Activated CD8-positive, alpha-beta memory T cell treated with anti-CD3 and anti-CD28 coated beads for 1 hour (primary cell): ENCODE results near the gene SYCE3.
"Not testable (repeated sequence)": the region's sequence is repeated elsewhere in the genome, so short reads cannot be mapped to it uniquely, and the experiment has no call there.

Experiments used
- DNase-seq, 2 donors: peaks; one replicate each; pipeline ENCODE4 v3.0.0-alpha.2; 2020; ENCODE audit warnings: low read depth in 1 of 2; ENCODE audit errors: extremely low read depth in 1 of 2

Gene SYCE3

GRCh38 chr22:50522806-50523438 lies 39.8 kb downstream of the SYCE3 start:
- no peak for DNase-seq

GRCh38 chr22:50522208-50522805 lies 40.4 kb downstream of the SYCE3 start:
- no peak for DNase-seq

GRCh38 chr22:50521710-50522109 lies 41.0 kb downstream of the SYCE3 start:
- DNase-seq, result no peak

- DNase-seq, result no peak
Observed at GRCh38 chr22:50520826-50521453, 41.8 kb downstream of the SYCE3 start.

- not testable (repeated sequence) for DNase-seq
Observed at GRCh38 chr22:50520184-50520583, 42.5 kb downstream of the SYCE3 start.

GRCh38 chr22:50519151-50519550 lies 43.6 kb downstream of the SYCE3 start:
- DNase-seq, result no peak

GRCh38 chr22:50518606-50519005 lies 44.1 kb downstream of the SYCE3 start:
- no peak for DNase-seq

GRCh38 chr22:50517495-50518260 lies 45.0 kb downstream of the SYCE3 start:
- DNase-seq, result no peak

GRCh38 chr22:50516891-50517290 lies 45.8 kb downstream of the SYCE3 start:
- no peak for DNase-seq

GRCh38 chr22:50516068-50516467 lies 46.7 kb downstream of the SYCE3 start:
- DNase-seq, result no peak

GRCh38 chr22:50513175-50513574 lies 49.5 kb downstream of the SYCE3 start:
- no peak for DNase-seq

GRCh38 chr22:50508897-50509296 lies 53.8 kb downstream of the SYCE3 start:
- no peak for DNase-seq

GRCh38 chr22:50507991-50508884 lies 54.5 kb downstream of the SYCE3 start, which contains the start of gene NCAPH2:
Gene NCAPH2, plus strand, starts transcription at chr22:50508224. Its CDS starts 114 bp downstream, at chr22:50508338.
- DNase-seq, result peak; percentile 94 to 97

GRCh38 chr22:50507421-50507990 lies 55.2 kb downstream of the SYCE3 start, which contains the start of gene LMF2:
Gene LMF2, minus strand, starts transcription at chr22:50507702. Its CDS starts 27 bp downstream, at chr22:50507675.
- peak; percentile 82 to 92 for DNase-seq

- DNase-seq, result no peak
Observed at GRCh38 chr22:50506611-50507420, 55.9 kb downstream of the SYCE3 start.

- DNase-seq, result no peak
Observed at GRCh38 chr22:50505776-50506610, 56.7 kb downstream of the SYCE3 start.

- no peak for DNase-seq
Observed at GRCh38 chr22:50505276-50505775, 57.4 kb downstream of the SYCE3 start.
